Activated T-cell treated with anti-CD3 and anti-CD28 coated beads, Interleukin-2, amount 50 U/mL, for 4 hours (primary cell): ENCODE data around the gene FAM168A. TPM values are rescaled to one million over a fixed set of nuclear protein-coding genes. Genes with fewer than 3 reads are reported as not detected.

Experiments used
- ATAC-seq, 2 donors: fragments of 200-7000 bp; cut with Tn5 transposase; one replicate each; pipeline ENCODE4 v1.10.0; 2021
- DNase-seq: peaks from one replicate; pipeline ENCODE4 v3.0.0-alpha.2; 2020
- H3K27me3 Mint-ChIP-seq: one replicate; pipeline ENCODE4 v1.8.0; 2021; ENCODE audit warnings: low read depth, mixed read lengths
- H3K36me3 Mint-ChIP-seq: one replicate; pipeline ENCODE4 v1.8.0; 2022; ENCODE audit warnings: mixed read lengths; ENCODE audit not compliant: insufficient read depth
- H3K4me1 Mint-ChIP-seq: one replicate; pipeline ENCODE4 v1.8.0; 2021; ENCODE audit warnings: low read depth, mixed read lengths
- H3K4me3 Mint-ChIP-seq: one replicate; pipeline ENCODE4 v1.8.0; 2021; ENCODE audit warnings: mild to moderate bottlenecking, moderate library complexity, mixed read lengths
- H3K9me3 Mint-ChIP-seq: one replicate; pipeline ENCODE4 v1.8.0; 2021; ENCODE audit warnings: mixed read lengths
- total RNA-seq, 3 donors: library from RNA; stranded (reverse); gene quantifications; one replicate each; pipeline ENCODE4 v1.2.1, GENCODE V29; 2021

The FAM168A gene
- total RNA-seq, 3 donors from 2014 or later: 7.2 to 8.7 (median 8.3) TPM

DNA sequence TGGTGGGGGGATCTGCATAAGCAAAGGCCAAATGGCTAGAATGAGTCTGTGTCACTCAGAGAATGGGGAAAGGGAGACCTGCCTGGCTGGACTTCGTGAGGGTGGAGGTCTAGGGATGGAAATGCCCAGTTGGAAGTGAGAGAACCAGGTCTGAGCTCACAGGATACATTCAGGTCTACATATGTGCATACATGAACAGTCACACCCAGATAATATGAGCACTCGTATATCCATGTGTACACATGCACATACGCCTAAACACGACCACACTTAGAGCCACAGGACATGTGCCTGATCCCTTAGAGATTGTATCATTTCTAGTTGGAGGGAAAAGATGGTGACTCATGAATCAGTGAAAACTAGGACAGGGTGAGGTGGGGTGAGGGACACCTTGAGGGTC lies 242.8 kb downstream of the FAM168A start:
- Mint-ChIP-seq H3K36me3 (no peaks in the 10 kb centered on the region), H3K27me3 (no peaks in the 10 kb centered on the region), H3K9me3 (no peaks in the 10 kb centered on the region), H3K4me1 (no peaks in the 10 kb centered on the region), H3K4me3 (no peak overlapping the region)
- no peak for ATAC-seq
- DNase-seq: no peak

DNA sequence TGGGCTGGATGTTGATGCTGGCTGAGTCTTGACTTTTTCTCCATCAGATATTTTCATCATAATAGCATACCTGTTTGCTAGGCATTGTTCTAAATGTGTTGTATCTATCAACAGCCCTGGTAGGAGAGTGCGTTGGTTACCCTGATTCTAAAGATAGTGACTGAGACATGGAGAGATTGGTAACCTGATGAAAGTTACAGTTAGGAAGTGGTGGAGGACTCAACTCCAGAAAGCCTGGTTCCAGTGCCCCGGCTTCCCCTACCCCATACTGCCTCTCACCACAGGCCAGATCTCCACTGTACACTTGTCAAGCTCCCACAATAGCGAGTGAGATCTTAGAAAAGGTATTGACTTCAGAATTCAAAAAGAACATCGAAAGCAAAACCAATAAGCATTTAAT lies 244.5 kb downstream of the FAM168A start:
- ATAC-seq: no peak
- DNase-seq: no peak
- Mint-ChIP-seq H3K4me1 (no peaks in the 10 kb centered on the region), H3K4me3 (no peak overlapping the region), H3K9me3 (no peaks in the 10 kb centered on the region), H3K27me3 (no peaks in the 10 kb centered on the region), H3K36me3 (no peaks in the 10 kb centered on the region)

DNA sequence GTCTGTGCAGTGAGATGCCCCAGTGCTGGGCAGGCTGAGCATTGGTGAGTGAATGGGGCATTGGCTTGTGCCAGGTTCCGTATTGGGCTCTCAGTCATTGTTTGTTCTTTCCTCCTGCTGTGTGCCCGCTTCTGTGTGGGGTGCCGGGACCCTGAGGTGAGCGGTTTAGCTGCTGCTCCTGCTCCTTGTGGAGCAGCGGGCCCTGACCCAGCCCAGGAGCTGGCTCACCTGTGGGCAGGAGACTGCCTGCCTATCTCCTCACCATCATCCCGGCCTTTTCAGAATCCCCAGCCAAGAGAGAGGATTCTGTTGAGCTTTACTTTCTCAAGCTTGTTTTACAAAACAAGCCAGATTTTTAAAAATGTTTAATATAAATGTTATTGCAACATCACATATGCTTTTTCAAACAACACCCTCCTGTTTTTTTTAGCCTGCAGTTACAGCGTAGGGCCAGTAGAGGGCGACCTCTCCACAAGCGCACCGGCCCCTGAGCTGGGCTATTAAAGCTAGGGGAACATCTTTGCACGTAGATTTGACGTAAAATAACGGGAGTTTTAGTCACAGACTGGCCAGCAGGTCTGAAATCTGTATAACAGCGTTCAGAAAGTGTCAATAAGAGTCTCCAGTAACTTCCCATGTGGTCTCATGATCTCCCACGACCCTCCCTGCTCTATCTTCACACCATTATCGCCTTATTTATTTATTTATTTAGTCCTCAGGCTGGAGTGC lies 246.8 kb downstream of the FAM168A start:
- no peak overlapping the region for H3K4me3 Mint-ChIP-seq
- ATAC-seq (peak; percentile 70 to 78), DNase-seq (peak; percentile 46)
- H3K4me1 Mint-ChIP-seq: no peaks in the 10 kb centered on the region
- H3K36me3 Mint-ChIP-seq: no peaks in the 10 kb centered on the region
- H3K9me3 Mint-ChIP-seq: no peaks in the 10 kb centered on the region
- H3K27me3 Mint-ChIP-seq: no peaks in the 10 kb centered on the region

Other genes with a start within 250 kb of the FAM168A start
- 10 to 100 TPM; 31.3 to 36.6 (median 32.5) TPM for gene RELT, start 221.7 kb downstream of the FAM168A start, total RNA-seq
- gene PLEKHB1, start 48.5 kb upstream of the FAM168A start, total RNA-seq: 1 to 10 TPM; 3.1 to 3.7 (median 3.4) TPM
- 10 to 100 TPM; 53.3 to 62.7 (median 59.5) TPM for gene RAB6A, start 163.0 kb upstream of the FAM168A start, total RNA-seq
- 10 to 100 TPM; 49.9 to 51.5 (median 51.3) TPM for gene MRPL48, start 189.8 kb upstream of the FAM168A start, total RNA-seq